ENCODE data around the gene IL11.

Gene IL11

DNA sequence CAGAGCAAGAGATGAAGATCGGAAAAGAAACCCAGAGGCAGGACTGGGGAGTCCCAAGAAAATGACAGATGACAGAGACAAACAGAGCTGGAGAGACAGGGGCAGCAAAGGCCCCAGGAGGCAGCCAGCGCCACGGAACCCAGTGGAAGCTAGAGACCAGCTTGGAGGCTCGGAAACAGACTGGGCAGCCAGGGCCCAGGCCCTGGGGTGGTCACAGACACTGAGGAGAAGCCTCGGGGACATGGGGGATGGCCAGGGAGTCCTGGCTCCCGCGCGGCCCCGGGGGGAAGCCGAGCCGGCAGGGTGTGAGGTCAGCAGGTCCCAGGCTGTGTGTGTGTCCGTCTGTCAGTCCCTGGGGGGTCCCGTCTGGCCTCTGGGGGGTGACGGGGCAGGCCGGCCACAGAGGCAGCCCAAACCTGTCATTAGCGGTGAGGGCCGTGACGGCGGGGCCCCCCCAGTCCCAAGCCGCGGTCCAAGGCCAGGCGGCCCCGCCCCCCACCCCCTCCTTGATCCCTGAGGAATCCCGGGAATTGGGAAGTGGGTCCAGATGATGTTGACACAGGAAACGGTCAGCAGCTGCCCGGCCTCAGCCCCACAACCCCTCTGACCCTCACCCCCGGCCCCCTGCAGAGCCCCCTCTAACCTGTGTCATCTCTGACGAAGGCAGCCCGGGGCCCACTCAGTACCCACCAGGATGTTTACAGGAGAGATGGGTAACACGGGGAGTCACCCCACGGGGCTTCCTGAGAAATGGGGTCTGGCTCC is 3.9 kb upstream of the IL11 start:
- in situ Hi-C loops (cut with MboI; ENCODE audit: low sequenced_read_pairs): no loop called here

DNA sequence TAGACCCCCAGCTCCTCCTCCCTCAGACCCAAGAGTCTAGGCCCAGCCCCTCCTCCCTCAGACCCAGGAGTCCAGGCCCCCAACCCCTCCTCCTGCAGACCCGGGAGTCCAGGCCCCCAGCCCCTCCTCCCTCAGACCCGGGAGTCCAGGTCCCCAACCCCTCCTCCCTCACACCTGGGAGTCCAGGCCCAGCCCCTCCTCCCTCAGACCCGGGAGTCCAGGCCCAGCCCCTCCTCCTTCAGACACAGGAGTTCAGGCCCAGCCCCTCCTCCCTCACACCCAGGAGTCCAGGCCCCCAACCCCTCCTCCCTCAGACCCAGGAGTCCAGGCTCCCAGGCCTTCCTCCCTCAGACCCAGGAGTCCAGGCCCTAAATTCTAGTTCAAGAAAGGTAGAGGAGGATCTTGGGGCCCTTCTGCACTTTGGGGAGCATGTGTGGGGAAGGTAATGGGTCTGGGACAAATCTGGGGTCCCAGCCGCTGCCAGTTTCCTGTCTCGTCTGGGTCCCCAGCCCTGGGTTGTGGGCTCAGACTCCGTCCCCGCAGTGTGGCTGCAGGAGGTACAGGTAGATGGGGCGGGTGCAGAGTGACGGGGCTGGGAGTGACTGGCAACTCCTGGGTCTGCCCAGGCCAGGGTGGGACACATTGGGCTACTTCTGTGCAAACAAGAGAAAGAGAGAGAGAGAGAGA is 3.2 kb upstream of the IL11 start:
- in situ Hi-C loops (cut with MboI; ENCODE audit: low sequenced_read_pairs): no loop called here

DNA sequence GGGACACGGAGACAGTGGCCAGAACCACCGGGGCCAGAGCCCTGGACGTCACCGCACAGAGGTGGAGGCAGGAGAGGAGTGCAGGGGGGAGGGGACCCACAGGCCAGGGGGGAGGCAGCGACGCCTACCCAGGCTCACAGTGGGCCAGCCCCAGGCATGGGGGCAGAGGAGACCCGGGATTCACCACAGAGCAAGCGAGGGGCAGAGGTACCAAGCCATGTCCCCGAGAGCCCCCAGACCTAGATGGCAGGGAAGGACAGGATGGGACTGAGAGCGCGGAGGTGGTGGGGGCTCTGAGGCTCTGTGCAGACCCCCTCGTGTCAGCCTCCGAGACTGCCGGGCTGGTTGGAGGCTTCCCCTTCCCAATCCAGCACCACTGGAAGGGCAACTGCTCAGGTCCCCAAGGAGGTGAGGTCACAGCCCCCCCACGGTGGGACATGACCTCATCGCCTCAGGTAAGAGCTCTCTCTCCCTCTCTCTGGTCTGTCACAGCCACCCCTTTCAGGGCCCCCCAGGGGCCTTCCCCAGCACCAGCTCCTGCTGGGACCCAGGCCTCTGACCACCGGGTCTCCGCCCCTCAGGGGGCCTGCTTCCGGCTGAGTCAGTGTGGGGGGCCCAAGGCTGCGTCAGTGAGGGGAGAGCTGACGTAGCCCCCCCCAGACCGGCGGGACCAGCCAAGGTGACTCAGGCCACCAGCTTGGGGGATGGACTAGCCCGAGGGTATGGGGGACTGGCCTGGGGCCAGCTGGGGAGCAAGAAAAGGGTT is 2.2 kb upstream of the IL11 start:
- in situ Hi-C loops (cut with MboI; ENCODE audit: low sequenced_read_pairs): no loop called here

DNA sequence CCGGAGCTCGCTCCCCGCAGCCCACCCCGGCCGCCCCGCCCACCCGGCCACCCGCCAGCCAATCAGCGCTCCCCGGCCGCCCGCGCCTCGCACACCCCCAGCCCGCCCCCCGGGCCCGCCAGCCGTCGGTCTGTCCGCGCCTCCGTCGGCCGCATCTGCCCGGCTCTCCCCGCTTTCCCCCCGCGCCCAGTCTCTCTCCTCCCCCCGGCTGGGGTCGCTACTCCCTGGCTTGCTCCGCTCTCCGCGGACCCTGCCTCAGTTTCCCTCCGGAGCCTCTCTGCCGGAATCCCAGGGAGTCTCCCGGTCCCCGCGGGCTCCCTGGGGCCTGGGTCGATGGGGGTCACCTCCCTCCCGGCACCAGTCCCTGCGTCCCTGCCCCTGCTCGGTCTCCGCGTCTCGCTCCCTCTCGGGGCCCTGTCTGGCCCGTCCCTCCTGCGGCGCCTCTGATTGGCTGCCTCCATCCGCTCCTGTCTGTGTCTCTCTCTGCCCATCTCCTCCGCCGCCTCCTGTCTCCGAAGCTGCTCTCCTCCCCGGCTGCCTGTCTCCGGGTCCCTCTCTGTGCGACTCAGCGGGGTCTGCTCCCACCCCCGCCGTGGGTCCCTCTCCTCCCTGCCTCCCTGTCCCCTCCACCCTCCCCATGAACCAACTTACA is 484 bp downstream of the IL11 start:
- in situ Hi-C loops (cut with MboI; ENCODE audit: low sequenced_read_pairs): no loop called here

DNA sequence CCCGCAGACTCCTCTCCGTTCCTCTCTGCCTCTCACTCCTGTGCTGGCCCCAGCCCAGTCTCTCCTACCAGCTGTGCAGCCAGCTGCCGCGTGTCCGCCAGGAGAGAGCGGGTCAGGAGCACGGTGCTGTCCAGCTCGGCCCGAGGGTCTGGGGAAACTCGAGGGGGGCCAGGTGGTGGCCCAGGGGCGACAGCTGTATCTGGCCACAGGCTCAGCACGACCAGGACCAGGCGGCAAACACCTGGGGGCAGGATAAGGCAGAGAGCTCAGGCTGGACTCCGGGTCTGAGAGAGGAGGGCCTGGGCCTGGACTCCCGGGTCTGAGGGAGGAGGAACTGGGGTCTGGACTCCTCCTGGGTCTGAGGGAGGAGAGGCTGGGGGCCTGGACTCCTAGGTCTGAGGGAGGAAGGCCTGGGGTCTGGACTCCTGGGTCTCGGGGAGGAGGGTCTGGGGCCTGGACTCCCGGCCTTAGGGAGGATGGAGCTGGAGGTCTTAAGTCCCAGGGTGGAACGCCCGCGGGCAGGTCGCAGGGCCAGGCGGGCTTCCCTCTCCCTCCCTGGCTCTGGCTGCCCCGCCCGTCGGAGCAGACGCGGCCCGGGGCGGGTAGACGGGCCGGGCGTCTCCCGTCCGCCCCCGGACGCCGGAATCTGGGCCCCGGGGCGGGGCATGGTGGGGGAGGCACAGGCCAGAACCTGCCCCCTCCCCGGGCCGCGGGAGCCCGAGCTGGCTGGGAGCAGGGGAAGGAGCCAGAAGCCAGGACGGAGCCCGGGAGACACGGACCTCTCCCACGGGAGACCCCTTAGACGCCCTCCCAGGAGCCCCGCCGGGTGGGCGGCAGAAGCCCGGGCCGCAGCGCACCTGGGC is 1.3 kb downstream of the IL11 start:
- in situ Hi-C loops (cut with MboI; ENCODE audit: low sequenced_read_pairs): no loop called here

DNA sequence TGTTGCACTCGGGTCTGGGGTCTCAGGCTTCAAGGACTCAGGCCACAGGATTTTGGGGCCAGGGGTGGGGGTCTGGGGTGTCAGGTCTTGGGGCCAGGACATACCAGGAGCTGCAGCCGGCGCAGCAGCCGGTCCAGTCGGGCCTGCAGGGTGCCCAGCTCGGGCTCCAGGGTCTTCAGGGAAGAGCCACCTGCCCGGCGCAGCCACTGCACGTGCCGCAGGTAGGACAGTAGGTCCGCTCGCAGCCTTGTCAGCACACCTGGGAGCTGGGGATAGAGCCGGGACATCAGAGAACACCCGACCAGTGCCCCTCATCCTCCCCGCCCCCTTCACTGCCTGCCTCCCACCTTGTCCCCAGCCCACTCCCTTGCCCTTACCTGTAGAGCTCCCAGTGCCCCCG is 2.2 kb downstream of the IL11 start:
- in situ Hi-C loops (cut with MboI; ENCODE audit: low sequenced_read_pairs): no loop called here

DNA sequence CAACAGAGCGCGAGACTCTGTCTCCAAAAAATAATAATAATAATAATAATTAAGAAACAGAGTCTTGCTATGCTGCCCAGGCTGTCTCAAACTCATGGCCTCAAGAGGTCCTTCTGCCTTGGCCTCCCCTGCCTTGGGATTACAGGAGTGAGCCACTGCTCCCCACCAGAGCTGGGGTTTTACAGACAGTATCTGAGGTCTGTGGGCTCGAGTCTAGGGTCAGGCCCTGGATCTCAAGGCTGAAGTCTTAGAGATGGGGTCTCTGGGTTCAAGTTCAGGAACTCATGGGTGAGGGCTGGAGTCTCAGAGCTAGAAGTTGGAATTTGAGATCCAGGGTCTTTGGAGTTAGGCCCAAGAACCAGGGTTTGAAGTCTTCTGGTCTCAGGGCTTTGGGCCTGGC is 3.5 kb downstream of the IL11 start:
- in situ Hi-C loops (cut with MboI; ENCODE audit: low sequenced_read_pairs): no loop called here

DNA sequence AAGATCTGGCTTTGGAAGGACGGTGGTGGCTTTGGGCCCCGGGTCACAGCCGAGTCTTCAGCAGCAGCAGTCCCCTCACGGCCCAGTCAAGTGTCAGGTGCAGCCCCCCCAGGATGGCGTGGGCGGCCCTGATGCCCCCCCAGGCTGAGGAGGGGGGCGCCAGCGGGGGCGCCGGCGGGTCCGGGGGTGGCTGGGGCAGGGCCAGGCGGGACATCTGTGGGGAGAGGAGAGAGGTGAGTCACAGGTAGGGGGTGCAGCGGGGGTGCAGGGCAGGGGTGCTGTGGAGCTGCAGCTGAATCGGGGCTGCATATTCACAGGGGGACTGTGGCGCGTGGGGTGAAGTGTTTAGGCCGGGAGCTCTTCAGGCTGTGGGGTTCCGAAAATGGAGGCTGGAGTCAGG is 4.3 kb downstream of the IL11 start:
- in situ Hi-C loops (cut with MboI; ENCODE audit: low sequenced_read_pairs): no loop called here

DNA sequence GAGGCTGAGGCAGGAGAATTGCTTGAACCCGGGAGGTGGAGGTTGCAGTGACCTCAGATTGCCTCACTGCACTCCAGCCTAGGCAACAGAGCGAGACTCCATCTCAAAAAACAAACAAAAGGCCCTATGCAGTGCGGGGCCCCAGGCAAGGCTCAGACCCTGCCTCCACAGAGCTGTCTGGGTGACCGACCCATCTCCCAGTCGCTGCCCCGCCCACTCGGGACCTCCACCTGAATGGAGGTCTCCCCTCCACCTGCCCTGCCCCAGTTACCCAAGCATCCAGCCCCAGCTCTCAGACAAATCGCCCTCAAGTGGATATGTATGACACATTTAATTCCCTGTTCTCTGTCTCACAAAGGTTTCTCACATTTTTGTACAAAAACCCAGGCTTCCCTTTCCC is 5.0 kb downstream of the IL11 start:
- in situ Hi-C loops (cut with MboI; ENCODE audit: low sequenced_read_pairs): no loop called here

DNA sequence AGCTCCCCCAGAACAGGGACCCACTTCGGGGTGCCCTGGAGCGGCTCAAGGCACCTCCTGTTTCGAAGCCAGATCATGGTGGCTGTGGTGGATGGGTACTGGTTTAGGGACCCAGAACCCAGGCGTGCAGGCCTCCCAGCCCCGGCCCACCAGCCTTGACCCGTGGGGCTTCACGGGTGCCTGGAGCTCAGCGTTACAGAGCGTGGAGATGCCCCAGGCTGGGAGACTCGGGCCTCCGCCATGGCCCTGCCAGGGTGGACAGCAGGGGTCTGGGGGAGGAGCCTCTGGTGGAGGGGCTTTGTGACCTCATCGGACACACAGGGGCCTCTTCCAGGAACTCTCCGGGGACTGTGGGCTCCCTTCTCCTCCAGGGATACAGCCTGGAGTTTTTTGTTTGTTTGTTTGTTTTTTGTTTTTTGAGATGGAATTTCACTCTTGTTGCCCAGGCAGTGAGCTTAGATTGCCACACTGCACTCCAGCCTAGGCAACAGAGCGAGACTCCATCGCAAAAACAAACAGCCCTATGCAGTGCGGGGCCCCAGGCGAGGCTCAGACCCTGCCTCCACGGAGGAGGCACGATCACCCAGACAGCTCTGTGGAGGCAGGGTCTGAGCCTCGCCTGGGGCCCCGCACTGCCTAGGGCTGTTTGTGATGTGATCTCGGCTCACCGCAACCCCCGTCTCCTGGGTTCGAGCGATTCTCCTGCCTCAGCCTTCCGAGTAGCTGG is 7.1 kb downstream of the IL11 start, which contains the start of gene GARIN5B:
Gene GARIN5B, minus strand, starts transcription at position 271 of the 727 bp plus-strand sequence. Its CDS starts 194 bp downstream, at position 77.
- in situ Hi-C loops (cut with MboI; ENCODE audit: low sequenced_read_pairs): no loop called here

DNA sequence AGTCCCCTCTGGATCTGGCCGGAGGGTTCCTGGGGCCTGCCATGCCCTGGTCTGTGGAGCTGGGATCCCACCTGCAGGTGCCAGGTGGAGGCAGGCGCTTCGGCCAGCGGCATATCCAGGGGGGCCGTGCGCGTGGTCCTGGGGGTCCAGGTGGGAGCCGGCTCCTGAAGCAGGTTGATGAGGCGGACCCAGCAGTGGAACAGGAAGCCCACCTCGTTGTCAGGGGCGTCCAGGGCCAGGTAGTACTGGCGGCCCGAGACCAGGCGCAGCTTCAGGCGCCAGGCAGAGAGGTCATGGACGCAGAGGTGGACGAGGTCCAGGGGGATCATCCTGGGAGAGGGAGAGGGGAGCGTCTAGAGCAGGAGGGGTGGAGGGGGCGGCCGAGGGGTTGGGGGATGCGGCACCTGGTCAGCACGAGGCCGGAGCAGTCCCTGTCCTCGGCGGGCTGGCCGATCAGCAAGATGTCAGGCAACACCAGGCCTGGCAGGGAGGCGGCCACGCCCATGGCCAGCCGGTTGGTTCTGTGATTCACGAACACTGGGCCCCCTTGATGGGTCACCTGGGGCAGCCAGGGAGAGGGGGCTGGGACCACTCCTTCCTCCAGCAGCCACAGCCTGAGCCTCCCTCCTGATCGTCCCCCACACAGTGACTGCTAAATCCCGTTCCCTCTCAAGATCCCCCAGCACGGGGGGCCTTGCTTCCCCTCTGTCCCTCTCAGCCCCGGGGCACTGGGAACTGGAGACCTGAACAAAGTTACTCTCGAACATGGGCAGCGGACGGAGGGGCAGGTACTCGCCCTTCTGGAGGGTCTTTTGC is 7.9 kb downstream of the IL11 start:
- in situ Hi-C loops (cut with MboI; ENCODE audit: low sequenced_read_pairs): no loop called here

DNA sequence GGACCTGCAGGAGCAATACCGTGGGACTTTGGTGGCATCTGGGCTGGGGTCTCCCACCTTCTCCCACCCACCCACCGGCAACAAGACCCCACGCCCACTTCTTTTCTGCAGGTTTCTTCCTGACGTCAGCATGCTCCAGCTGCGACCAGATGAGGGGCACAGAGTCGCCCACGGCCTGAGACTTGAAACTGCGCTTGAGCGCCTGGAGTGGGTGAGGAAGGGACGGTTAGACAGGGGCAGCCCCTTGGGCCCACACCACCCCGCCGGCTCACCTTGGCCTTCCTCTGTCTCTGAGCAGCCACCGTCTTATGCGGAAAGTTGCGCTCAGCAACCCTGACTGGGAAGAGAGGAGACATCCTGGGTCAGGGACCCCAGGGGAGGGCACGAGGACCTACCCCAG is 9.4 kb downstream of the IL11 start:
- in situ Hi-C loops (cut with MboI; ENCODE audit: low sequenced_read_pairs): no loop called here

DNA sequence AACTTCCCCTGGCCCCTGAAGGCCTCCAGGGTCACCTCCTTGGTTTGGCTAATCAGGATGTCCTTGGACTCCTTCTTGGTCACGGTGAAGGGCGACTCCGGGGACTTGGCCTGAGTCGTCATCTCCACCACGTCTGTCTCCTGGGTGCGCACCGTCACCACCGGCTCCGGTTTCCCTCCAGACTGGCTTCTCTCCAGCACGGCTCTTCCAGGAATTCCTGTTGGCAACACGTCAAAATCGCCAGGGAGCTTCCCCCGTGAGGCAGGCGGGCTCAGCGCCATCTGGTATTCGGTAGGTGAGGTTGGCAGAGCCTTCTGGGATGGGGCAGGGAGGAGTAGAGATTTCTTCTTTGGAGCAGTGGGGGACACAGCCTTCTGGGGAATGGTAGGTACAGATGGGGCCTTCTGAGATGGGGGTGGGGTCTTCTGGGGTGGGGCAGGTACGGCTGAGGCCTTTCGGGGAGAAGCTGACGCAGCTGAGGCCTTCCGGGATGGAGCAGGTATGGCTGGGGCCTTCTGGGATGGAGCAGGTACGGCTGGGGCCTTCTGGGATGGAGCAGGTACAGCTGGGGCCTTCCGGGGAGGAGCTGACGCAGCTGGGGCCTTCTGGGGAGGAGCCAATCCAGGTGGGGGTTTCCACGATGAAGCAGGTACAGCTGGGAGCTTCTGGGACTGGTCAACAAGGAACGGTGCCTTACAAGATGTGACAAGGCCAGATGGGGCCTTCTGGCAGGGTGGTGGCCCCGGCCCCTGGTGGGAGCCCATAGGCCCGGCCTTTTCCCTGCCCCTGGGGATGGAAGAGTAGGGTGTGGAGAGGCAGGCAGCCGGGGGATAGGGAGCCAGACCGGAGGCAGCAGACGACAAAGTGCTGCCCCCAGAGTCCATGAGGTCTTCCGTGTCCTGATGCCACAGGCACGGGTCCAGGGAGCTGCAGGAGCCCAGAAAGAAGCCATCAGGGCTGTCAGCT is 11.0 kb downstream of the IL11 start:
- in situ Hi-C loops (cut with MboI; ENCODE audit: low sequenced_read_pairs): no loop called here

DNA sequence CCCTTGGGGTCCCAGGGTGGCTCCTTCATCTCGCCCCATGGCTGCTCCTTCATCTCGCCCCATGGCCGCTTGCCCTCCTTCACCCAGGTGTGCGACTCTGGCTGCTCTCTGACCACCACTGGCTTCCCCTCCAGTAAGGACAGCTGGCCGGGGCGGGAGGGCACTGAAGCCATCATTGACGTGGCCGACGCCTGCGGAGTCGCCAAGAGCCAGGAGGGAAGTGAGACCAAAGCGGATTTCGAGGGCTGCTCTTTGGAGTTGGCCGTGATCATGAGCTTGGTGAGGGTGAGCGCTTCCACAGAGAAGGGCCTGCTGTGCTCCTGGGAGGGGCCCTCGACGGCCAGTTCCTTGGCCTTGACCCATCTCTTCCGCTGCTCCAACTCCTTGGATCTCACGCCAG is 11.8 kb downstream of the IL11 start:
- in situ Hi-C loops (cut with MboI; ENCODE audit: low sequenced_read_pairs): no loop called here

DNA sequence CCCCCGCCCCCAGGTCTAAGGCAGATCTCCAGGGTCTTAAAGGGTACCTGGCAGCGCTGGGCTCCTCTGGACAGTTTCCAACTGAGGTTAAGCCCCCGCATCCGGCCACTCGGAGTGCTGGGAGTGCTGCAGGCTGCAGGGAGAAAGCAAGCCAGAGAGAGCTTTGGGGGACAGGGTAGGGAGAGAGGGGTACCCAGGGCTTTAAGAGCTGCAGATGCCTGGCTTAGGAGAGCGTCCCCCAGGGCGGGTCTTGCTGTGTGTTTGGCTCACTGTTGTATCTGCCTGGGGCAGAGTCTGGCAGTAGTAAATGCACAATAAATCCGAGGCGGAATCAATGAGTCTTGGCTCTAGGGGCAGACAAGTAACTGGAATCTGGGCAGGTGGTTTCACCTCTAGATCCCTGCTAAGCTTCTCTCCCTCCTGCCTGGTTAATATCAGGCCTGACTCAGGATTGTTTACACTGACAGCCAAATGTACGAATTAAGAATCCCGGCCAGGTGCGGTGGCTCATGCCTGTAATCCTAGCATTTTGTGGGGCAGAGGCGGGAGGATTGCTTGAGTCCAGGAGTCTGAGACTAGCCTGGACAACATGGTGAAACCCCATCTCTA is 14.9 kb downstream of the IL11 start:
- in situ Hi-C loops (cut with MboI; ENCODE audit: low sequenced_read_pairs): no loop called here

DNA sequence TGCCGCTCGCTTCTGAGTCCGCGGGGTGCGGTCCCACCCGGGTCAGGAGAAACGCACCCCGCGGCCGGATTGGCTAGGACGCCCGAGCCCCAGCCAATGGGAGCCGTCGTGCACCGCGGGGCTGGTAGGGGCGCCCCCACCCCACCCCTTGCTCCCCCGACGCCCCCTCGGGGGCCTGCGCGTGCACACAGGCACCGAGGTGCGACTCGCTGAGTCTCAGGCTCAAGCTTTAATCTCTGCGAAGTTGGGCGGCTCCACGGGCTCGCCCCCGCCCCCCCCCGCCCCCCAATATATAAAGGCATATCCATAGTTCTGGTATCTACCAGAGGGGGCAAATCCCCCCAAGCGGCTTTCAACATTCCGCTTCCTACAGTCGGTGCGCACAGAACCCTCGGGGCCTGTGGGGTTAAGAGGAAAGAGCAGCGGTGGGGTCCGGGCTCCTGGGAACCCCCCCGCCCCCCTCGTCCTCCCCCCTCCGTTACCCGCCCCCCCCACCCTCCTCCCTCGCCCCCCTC is 15.5 kb downstream of the IL11 start, which contains the start of gene COX6B2:
Gene COX6B2, minus strand, starts transcription at position 22 of the 515 bp plus-strand sequence. CDS start 198 bp downstream, outside the sequence.
- in situ Hi-C loops (cut with MboI; ENCODE audit: low sequenced_read_pairs): no loop called here

Data from hTERT RPE-1 (cell line).